HepG2 (cell line): ENCODE results near the gene TRPC6. TPM values are rescaled to one million over a fixed set of nuclear protein-coding genes. Genes with fewer than 3 reads are reported as not detected.

ENCODE experiments used
- ATAC-seq: fragments of 200-7000 bp; cut with Tn5 transposase; 3 replicates; pipeline ENCODE4 v1.9.1; 2020; ENCODE audit warnings: mild to moderate bottlenecking, moderate library complexity
- BruUV-seq: library from RNA; stranded (reverse); fragments of 400-500 nt; replicated peaks from 2 replicates; lab custom pipeline; 2021; lab: Mats Ljungman, UMichigan
- CTCF ChIA-PET: fragments of 300-600 bp; formaldehyde crosslinking; extraction: SDS; loops from one replicate; lab custom pipeline; 2021; ENCODE audit warnings: low total read pairs, inconsistent platforms, low intra/inter-chr PET ratio; lab: Yijun Ruan, JAX
- POLR2A ChIA-PET: fragments of 350-600 bp; sonication (Branson Sonifier 250); formaldehyde crosslinking; loops from one replicate; lab custom pipeline; 2020; ENCODE audit warnings: antibody characterized with exemption, inconsistent platforms; lab: Yijun Ruan, JAX
- DNase-seq: peaks from one replicate; pipeline ENCODE4 v3.0.0-alpha.2; 2015; ENCODE audit warnings: low spot score
- FAIRE-seq: peaks from 3 replicates; lab custom pipeline; 2011; peaks lifted over from hg19 to GRCh38; lab: Jason Lieb, UNC
- H2AFZ ChIP-seq: one replicate; pipeline ENCODE4 v1.6.1; 2011; ENCODE audit warnings: low read length, inconsistent platforms
- H3K27ac ChIP-seq: fragments of 300-600 bp; 3 replicates; pipeline ENCODE4 v1.8.0; 2011; ENCODE audit warnings: mixed run types, mild to moderate bottlenecking, mixed read lengths, low read length, inconsistent platforms; ENCODE audit not compliant: insufficient read depth; ENCODE audit errors: extremely low read length
- H3K27me3 ChIP-seq, 2 experiments: fragments of 200-600 bp in 1 of 2; 2 replicates in 1 of 2; 3 replicates in 1 of 2; pipeline versions ENCODE4 v1.6.0 to v1.8.0; 2011; ENCODE audit warnings: low read length in 2 of 2, mild to moderate bottlenecking in 2 of 2, moderate library complexity in 2 of 2, inconsistent platforms in 1 of 2; ENCODE audit not compliant: insufficient read depth in 2 of 2, control insufficient read depth in 1 of 2
- H3K36me3 ChIP-seq, 2 experiments: fragments of 200-600 bp in 1 of 2; replicated peaks in 1 of 2; 2 replicates in 1 of 2; 3 replicates in 1 of 2; pipeline versions ENCODE4 v1.5.1 to v1.8.0; 2011; ENCODE audit warnings: low read length in 2 of 2, inconsistent platforms in 1 of 2; ENCODE audit not compliant: insufficient read depth in 2 of 2, control insufficient read depth in 1 of 2
- H3K4me1 ChIP-seq: 2 replicates; pipeline ENCODE4 v1.5.1; 2012; ENCODE audit warnings: low read length, inconsistent platforms; ENCODE audit not compliant: insufficient read depth
- H3K4me2 ChIP-seq: 2 replicates; pipeline ENCODE4 v1.6.0; 2011; ENCODE audit warnings: low read depth, low read length, inconsistent platforms
- H3K4me3 ChIP-seq, 3 experiments: fragments of 200-600 bp in 1 of 3; sonication (generic), shearing (Covaris generic) in 1 of 3; replicated peaks in 1 of 3; 2 replicates each; pipeline ENCODE4 v1.5.1; 2011 to 2016; ENCODE audit warnings: low read length in 3 of 3, inconsistent platforms in 2 of 3, low read depth in 2 of 3, mild to moderate bottlenecking in 2 of 3, control low read depth in 1 of 3, mixed read lengths in 1 of 3; ENCODE audit not compliant: insufficient read depth in 1 of 3
- H3K79me2 ChIP-seq: one replicate; pipeline ENCODE4 v1.6.1; 2011; ENCODE audit warnings: low read length, inconsistent platforms; ENCODE audit not compliant: insufficient read depth
- H3K9ac ChIP-seq: 2 replicates; pipeline ENCODE4 v1.6.0; 2011; ENCODE audit warnings: mild to moderate bottlenecking, low read depth, low read length, inconsistent platforms; ENCODE audit not compliant: insufficient read depth
- H3K9me3 ChIP-seq: 2 replicates; pipeline ENCODE4 v1.5.1; 2012; ENCODE audit warnings: mild to moderate bottlenecking, low read length
- H4K20me1 ChIP-seq: 2 replicates; pipeline ENCODE4 v1.6.0; 2011; ENCODE audit warnings: inconsistent platforms, mild to moderate bottlenecking, low read length, moderate library complexity; ENCODE audit not compliant: insufficient read depth
- LCORL ChIP-seq, 2 experiments: fragments of 450-650 bp in 1 of 2; sonication (generic) in 1 of 2; formaldehyde crosslinking in 1 of 2; IDR thresholded peaks; 2 replicates each; pipeline versions ENCODE4 v1.5.0 to v1.6.1; 2017 to 2020; ENCODE audit warnings: antibody characterized with exemption in 1 of 2, missing genetic modification reagents in 1 of 2
- LRRFIP1 ChIP-seq: sonication (generic); formaldehyde crosslinking; conservative IDR thresholded peaks from 2 replicates; pipeline ENCODE4 v1.4.0; 2020; ENCODE audit warnings: missing genetic modification reagents
- MBD4 ChIP-seq: IDR thresholded peaks from 2 replicates; pipeline ENCODE4 v1.6.1; 2012; ENCODE audit warnings: low read length, inconsistent platforms, borderline replicate concordance
- MEF2D ChIP-seq: sonication (generic); formaldehyde crosslinking; IDR thresholded peaks from 2 replicates; pipeline ENCODE4 v1.5.1; 2020; ENCODE audit warnings: mild to moderate bottlenecking, missing genetic modification reagents
- RFX1 ChIP-seq: fragments of 450-650 bp; IDR thresholded peaks from 2 replicates; pipeline ENCODE4 v1.6.1; 2017
- ZFP82 ChIP-seq: sonication (generic); formaldehyde crosslinking; IDR thresholded peaks from 2 replicates; pipeline ENCODE4 v1.5.1; 2020; ENCODE audit warnings: mild to moderate bottlenecking, missing genetic modification reagents, borderline replicate concordance
- ZNF256 ChIP-seq: sonication (generic); formaldehyde crosslinking; conservative IDR thresholded peaks from 2 replicates; pipeline ENCODE4 v1.4.0; 2020; ENCODE audit warnings: missing genetic modification reagents
- ZNF296 ChIP-seq: sonication (generic); formaldehyde crosslinking; conservative IDR thresholded peaks from 2 replicates; pipeline ENCODE4 v1.5.0; 2020; ENCODE audit warnings: mild to moderate bottlenecking, missing genetic modification reagents
- ZNF3 ChIP-seq: IDR thresholded peaks from 2 replicates; pipeline ENCODE4 v1.7.0; 2017; ENCODE audit warnings: inconsistent platforms
- ZNF343 ChIP-seq: sonication (generic); formaldehyde crosslinking; IDR thresholded peaks from 2 replicates; pipeline ENCODE4 v1.4.0; 2020; ENCODE audit warnings: mild to moderate bottlenecking, missing genetic modification reagents
- ZSCAN25 ChIP-seq: sonication (generic); formaldehyde crosslinking; IDR thresholded peaks from 2 replicates; pipeline ENCODE4 v1.8.0; 2022; ENCODE audit warnings: mild to moderate bottlenecking, missing genetic modification reagents
- WGBS: methylation state at CpG from one replicate; pipeline ENCODE4 v1.1.6; 2017; ENCODE audit warnings: low lambda C conversion rate; 5-methylcytosine and 5-hydroxymethylcytosine counted together
- in situ Hi-C: cut with HindIII; loops from 2 replicates; pipeline ENCODE4 v1.10.0; 2017; ENCODE audit warnings: low pct_unique_long_range_greater_than_20kb; ENCODE audit not compliant: extremely low pct_ligation_motif_present
- intact Hi-C: fragments of 100-400 bp; cut with micrococcal nuclease; formaldehyde crosslinking; loops from one replicate; pipeline ENCODE4 v1.10.0; 2022; ENCODE audit not compliant: unreplicated experiment
- polyA plus RNA-seq, 8 experiments: library from polyadenylated mRNA; depleted of rRNA in 3 of 8; stranded (reverse) in 7 of 8; unstranded in 1 of 8; fragments of >200 nt; fragmentation: Illumina TruSeq in 4 of 8; extraction: Trizol in 4 of 8; gene quantifications; 2 replicates each; pipeline versions ENCODE4 v1.2.1 to v1.2.3, GENCODE V29; 2011 to 2016; ENCODE audit warnings: low read depth in 4 of 8, missing spikeins in 1 of 8, mixed read lengths in 1 of 8; ENCODE audit not compliant: insufficient read depth in 1 of 8
- total RNA-seq, 5 experiments: library from RNA; depleted of rRNA; stranded (reverse); fragments of >200 nt; fragmentation: Illumina TruSeq; extraction: Trizol; gene quantifications; 2 replicates each; pipeline ENCODE4 v1.2.3, GENCODE V29; 2016; ENCODE audit warnings: low read depth in 1 of 5
- TF ChIP-seq, protein P1 (sequence below): IDR thresholded peaks from 2 replicates; pipeline ENCODE4 v1.6.1; 2016; ENCODE audit warnings: mild to moderate bottlenecking, missing biosample characterization, missing genetic modification reagents
- TF ChIP-seq, protein P2 (sequence below): sonication (generic); formaldehyde crosslinking; IDR thresholded peaks from 2 replicates; pipeline ENCODE4 v1.5.0; 2020; ENCODE audit warnings: mild to moderate bottlenecking, missing genetic modification reagents

TRPC6 gene
- total and polyA plus RNA-seq, 2 of the 13 experiments (the other 11 are each of a cell fraction or from before 2014, with no cell fraction given) = not detected

GRCh38 chr11:101576456-101576855 is 7.4 kb downstream of the TRPC6 start:
- no peaks in the 10 kb centered on the region for H4K20me1 ChIP-seq
- DNase-seq = no peak
- in situ Hi-C loops = no loop called here
- no peaks in the 10 kb centered on the region for H3K27me3 ChIP-seq
- intact Hi-C loops = no loop called here
- TF ChIP-seq ZSCAN25 (CRISPR knock-in tag) = no peak
- TF ChIP-seq ZNF256 (CRISPR knock-in tag) = no peak
- ATAC-seq = no peak
- FAIRE-seq = no peak
- H3K79me2 ChIP-seq = no peaks in the 10 kb centered on the region
- ChIA-PET POLR2A (no interaction called here), CTCF (no interaction called here)
- no peak overlapping the region for H3K9ac ChIP-seq
- H3K4me1 ChIP-seq = no peaks in the 10 kb centered on the region
- no peak overlapping the region for H3K4me3 ChIP-seq
- no peaks in the 10 kb centered on the region for H3K36me3 ChIP-seq
- no TSS peak for BruUV-seq
- no peaks in the 10 kb centered on the region for H3K9me3 ChIP-seq
- no peak overlapping the region for H2AFZ ChIP-seq
- no peak overlapping the region for H3K27ac ChIP-seq
- H3K4me2 ChIP-seq = no peak overlapping the region

DNA sequence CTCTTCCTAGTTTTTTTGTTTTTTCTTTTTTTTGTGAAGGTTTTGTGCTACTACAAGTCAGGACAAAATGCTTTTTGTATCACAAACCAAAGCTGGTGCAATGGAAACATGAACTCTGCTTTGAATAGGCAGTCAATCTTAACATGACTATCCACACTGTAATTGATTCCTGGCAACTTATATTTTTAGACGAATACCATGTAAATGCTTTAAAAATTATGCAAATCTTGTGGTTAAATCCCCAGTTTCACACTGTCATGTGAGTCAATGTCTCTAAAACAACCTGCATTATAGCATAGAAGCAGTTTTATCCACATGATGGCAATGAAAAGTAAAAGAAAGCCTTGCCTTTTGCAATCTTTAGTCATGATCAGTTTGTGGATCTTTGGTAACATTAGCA is 8.9 kb downstream of the TRPC6 start:
- no peak for TF ChIP-seq ZNF3 (CRISPR knock-in tag)
- TF ChIP-seq RFX1 = no peak
- TF ChIP-seq, protein P1, sequence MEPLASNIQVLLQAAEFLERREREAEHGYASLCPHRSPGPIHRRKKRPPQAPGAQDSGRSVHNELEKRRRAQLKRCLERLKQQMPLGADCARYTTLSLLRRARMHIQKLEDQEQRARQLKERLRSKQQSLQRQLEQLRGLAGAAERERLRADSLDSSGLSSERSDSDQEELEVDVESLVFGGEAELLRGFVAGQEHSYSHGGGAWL = no peak
- TF ChIP-seq, protein P2, sequence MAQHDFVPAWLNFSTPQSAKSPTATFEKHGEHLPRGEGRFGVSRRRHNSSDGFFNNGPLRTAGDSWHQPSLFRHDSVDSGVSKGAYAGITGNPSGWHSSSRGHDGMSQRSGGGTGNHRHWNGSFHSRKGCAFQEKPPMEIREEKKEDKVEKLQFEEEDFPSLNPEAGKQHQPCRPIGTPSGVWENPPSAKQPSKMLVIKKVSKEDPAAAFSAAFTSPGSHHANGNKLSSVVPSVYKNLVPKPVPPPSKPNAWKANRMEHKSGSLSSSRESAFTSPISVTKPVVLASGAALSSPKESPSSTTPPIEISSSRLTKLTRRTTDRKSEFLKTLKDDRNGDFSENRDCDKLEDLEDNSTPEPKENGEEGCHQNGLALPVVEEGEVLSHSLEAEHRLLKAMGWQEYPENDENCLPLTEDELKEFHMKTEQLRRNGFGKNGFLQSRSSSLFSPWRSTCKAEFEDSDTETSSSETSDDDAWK (CRISPR knock-in tag) = no peak
- no peak for TF ChIP-seq ZNF296
- no peak for TF ChIP-seq ZNF343 (CRISPR knock-in tag)
- no peak for TF ChIP-seq MEF2D (CRISPR knock-in tag)
- no peak for TF ChIP-seq ZFP82
- no peak for TF ChIP-seq LRRFIP1 (CRISPR knock-in tag)
- no peak for TF ChIP-seq MBD4
- no peak for TF ChIP-seq LCORL (IDR thresholded peaks at IDR 0.05)
- TF ChIP-seq LCORL (CRISPR knock-in tag; IDR thresholded peaks at IDR 0.05) = no peak
- ATAC-seq (no peak), FAIRE-seq (no peak), DNase-seq (no peak)
- no TSS peak for BruUV-seq
- ChIA-PET CTCF (no interaction called here), POLR2A (no interaction called here)
- Histone ChIP-seq H3K4me1 (no peaks in the 10 kb centered on the region), H3K27me3 (no peaks in the 10 kb centered on the region), H3K9me3 (no peaks in the 10 kb centered on the region), H3K79me2 (no peaks in the 10 kb centered on the region), H3K36me3 (no peaks in the 10 kb centered on the region), H3K4me2 (no peak overlapping the region), H3K4me3 (no peak overlapping the region), H3K27ac (no peak overlapping the region), H3K9ac (no peak overlapping the region), H2AFZ (no peak overlapping the region), H4K20me1 (no peaks in the 10 kb centered on the region)
- WGBS = 0% methylated on average over 1 of the region's 1 CpG
- in situ Hi-C loops (no loop called here), intact Hi-C loops (no loop called here)
